Measurements from ENCODE around the gene TNS3. TPM values are rescaled to one million over a fixed set of nuclear protein-coding genes. Genes with fewer than 3 reads are reported as not detected.

Gene TNS3
- total and polyA plus RNA-seq, 2 of the 13 experiments (the other 11 are each of a cell fraction or from before 2014, with no cell fraction given) = 52.9 to 55.7 TPM

DNA sequence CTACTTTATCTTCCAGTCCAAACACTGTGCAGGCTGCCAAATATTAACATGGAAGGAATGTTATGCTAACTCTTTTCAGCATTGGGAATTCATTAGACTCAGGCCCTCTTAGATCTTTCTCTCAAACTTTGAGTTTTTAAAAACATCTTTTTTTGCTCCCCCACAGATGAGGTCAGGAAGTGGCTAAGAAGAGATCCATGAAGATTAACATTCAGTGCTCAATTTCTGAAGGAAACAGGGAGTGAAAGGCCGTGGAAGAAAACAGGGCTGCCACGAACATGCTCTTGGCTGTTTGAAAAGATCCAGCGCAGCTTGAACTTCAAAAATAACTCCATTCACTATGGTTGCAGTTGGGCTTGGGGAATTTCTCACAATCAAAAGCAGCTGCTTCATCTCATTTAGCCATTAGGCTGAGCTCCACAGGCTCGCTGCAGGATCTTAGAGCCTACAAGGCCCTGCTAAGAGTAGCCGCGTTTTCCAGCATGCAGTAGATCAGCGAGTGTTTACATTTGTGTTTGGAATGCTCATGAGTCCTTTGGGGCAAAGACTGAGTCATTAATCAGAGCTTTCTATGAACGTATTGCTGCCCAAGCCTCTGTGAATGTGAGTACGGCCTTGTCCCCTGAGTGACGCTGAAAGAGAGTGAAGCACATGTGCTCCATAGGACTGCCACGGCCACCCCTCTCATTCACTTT, 41.2 kb upstream of the TNS3 start (continued):
- TF ChIP-seq PHF5A (CRISPR knock-in tag; IDR thresholded peaks at IDR 0.05; ENCODE audit: low read depth, unreplicated experiment) (no peak), PCBP2 (optimal IDR thresholded peaks at IDR 0.05; ENCODE audit: low read depth, low read length, poor library complexity, severe bottlenecking) (no peak), ZNF652 (CRISPR knock-in tag; IDR thresholded peaks at IDR 0.05; ENCODE audit: borderline replicate concordance, low read depth) (no peak), RARA (CRISPR knock-in tag; IDR thresholded peaks at IDR 0.05) (peak; percentile 91), ZBTB44 (CRISPR knock-in tag; IDR thresholded peaks at IDR 0.05) (no peak), ZNF33A (CRISPR knock-in tag; IDR thresholded peaks at IDR 0.05; ENCODE audit: borderline replicate concordance) (no peak), ZSCAN20 (CRISPR knock-in tag; IDR thresholded peaks at IDR 0.05; ENCODE audit: borderline replicate concordance) (0 out of 2 replicates have a peak, but pooled peaks have one; percentile 62), NFKBIZ (CRISPR knock-in tag; IDR thresholded peaks at IDR 0.05) (no peak), NCOR1 (IDR thresholded peaks at IDR 0.05; ENCODE audit: borderline replicate concordance, low read length) (no peak), ZGPAT (CRISPR knock-in tag; IDR thresholded peaks at IDR 0.05) (peak; percentile 76), CBX1 (IDR thresholded peaks at IDR 0.05; ENCODE audit: low read depth) (peak; percentile 25), ZNF749 (CRISPR knock-in tag; IDR thresholded peaks at IDR 0.05; ENCODE audit: borderline replicate concordance) (no peak), ZBTB3 (CRISPR knock-in tag; IDR thresholded peaks at IDR 0.05; ENCODE audit: borderline replicate concordance, low read depth) (no peak), HNF1B (CRISPR knock-in tag; IDR thresholded peaks at IDR 0.05) (no peak; the same call in 1 of the 2 replicates), CTCF (CRISPR knock-in tag; IDR thresholded peaks at IDR 0.05) (no peak), SYNCRIP (IDR thresholded peaks at IDR 0.05; ENCODE audit: insufficient read depth, low read depth, low read length) (no peak), ZNF570 (CRISPR knock-in tag; IDR thresholded peaks at IDR 0.05; ENCODE audit: borderline replicate concordance) (no peak), TARDBP (CRISPR knock-in tag; IDR thresholded peaks at IDR 0.05) (0 out of 2 replicates have a peak, but pooled peaks have one; percentile 52), ZNF589 (CRISPR knock-in tag; conservative IDR thresholded peaks at IDR 0.05) (no peak), SMARCE1 (IDR thresholded peaks at IDR 0.05; ENCODE audit: borderline replicate concordance) (no peak), RBM39 (IDR thresholded peaks at IDR 0.05; ENCODE audit: low read depth, low read length, poor library complexity, severe bottlenecking) (no peak)
- TF ChIP-seq, protein P1, sequence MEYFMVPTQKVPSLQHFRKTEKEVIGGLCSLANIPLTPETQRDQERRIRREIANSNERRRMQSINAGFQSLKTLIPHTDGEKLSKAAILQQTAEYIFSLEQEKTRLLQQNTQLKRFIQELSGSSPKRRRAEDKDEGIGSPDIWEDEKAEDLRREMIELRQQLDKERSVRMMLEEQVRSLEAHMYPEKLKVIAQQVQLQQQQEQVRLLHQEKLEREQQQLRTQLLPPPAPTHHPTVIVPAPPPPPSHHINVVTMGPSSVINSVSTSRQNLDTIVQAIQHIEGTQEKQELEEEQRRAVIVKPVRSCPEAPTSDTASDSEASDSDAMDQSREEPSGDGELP (IDR thresholded peaks at IDR 0.05; ENCODE audit: borderline replicate concordance, low read depth) = no peak

Data from HepG2 (cell line).